GM04503 (cell line): Measurements from ENCODE around the gene EIF5B.
"Not testable (repeated sequence)": the region's sequence is repeated elsewhere in the genome, so short reads cannot be mapped to it uniquely, and the experiment has no call there.

ENCODE experiments used
- DNase-seq: peaks from one replicate; pipeline ENCODE4 v3.0.0-alpha.2; 2012; ENCODE audit warnings: low read depth

Gene EIF5B

GRCh38 chr2:99365661-99366060 is 28.5 kb downstream of the EIF5B start:
- no peak for DNase-seq

- DNase-seq, result not testable (repeated sequence)
These were observed 31.7 kb downstream of the EIF5B start for GRCh38 chr2:99368854-99369253.

DNA sequence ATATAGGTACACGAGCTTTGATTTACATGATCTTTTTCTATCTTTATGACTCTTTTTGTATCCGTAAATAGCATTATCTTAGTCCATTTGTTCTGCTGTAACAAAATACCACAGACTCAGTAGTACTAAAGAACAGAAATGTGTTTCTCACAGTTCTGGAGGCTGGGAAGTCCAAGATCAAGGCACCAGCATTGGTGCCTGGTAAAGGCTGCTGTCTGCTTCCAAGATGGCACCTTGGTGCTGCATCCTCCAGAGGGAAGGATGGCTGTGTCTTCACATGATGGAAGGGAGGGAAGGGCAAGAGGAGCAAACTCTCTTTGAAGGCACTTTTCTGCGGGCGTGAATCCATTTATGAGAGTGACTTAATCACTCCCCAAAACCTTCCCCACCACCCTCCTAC is 36.0 kb downstream of the EIF5B start:
- no peak for DNase-seq

DNA sequence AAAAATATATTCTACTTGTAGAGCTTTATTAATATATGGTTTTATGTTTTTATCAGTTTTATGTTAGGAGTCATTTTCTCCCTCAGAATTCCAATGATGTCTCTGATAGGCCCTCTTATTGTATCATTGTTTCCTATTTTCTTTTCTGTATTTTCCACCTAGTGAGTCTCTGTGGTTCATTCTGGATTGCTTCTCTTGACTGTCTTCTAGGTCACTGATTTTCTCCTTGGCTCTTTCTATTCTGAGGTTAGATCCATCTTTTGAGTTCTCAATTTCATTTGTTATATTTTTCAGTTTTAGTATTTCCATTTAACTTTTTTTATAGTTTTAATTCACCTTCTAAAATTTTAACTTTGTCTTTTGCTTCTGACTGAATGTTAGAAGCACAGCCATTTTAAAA is 37.6 kb downstream of the EIF5B start:
- no peak for DNase-seq

GRCh38 chr2:99376254-99376864 is 39.2 kb downstream of the EIF5B start:
- DNase-seq, result no peak

GRCh38 chr2:99377879-99378278 is 40.7 kb downstream of the EIF5B start:
- no peak for DNase-seq

- DNase-seq, result peak; percentile 31
These were observed 43.3 kb downstream of the EIF5B start for GRCh38 chr2:99380376-99381010.

- DNase-seq, result no peak
These were observed 45.0 kb downstream of the EIF5B start for GRCh38 chr2:99382143-99382542.

DNA sequence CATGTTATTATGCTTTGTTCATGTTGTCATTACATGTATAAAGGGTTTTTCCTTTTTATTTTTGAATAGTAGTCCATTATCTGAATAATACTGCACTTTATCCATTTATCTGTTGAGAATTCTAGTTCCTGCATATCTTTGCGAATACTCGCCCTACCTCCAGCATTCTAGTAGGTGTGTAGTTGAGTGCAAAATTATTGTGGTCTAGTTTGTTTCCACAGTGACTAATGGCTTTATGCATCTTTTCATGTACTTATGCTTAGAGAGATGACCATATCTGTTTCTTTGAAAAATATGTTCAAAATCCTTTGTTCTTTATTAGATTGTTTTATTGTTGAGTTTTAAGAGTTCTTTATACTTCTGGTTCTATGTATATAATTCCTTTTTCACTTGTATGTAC is 48.8 kb downstream of the EIF5B start:
- no peak for DNase-seq

- no peak for DNase-seq
These were observed 51.7 kb downstream of the EIF5B start for GRCh38 chr2:99388892-99389291.

DNA sequence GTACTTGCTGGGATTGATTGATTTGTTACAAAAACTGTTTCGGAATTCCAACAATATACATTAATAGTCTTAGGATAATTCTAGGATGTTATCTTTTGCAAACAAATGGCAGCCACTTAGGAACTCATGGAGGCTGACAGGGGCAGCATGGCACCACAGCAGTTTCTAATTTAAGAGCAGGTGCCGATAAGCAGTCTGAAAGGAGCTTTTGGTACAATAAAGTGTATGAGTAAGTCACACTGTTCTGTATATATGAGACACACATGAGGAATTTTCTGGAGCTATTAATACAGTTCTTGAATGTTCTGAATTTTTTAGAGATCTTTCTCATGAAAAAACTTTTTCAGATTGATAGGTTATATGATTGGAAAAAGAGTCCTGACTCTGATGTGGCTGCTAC is 52.2 kb downstream of the EIF5B start:
- peak; percentile 35 for DNase-seq

- DNase-seq, result no peak
These were observed 52.8 kb downstream of the EIF5B start for GRCh38 chr2:99389946-99390345.

DNA sequence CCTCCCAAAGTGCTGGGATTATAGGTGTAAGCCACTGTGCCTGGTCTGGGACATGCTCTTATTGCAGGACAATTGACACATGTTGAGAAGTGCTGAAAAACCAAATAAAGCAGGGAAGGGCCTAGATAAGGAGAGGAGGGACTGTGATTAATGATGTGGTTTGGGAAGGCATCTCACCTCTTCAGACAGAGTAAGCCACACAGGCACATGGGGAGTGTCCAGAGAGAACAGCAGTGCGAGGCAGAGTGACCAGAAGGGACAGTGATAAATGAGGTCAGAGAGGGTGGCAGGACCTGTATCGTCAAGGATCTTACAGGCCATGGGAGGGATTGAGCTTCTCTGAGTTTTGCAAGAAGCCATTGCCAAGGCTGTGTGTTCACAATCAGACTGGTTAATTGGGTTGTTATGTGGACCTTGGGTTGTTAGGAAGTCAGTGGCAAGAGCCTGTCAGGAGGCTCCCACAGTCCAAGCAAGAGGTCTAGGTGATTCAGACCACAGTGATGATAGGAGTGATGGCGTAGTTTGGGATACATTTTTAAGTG is 58.5 kb downstream of the EIF5B start:
- DNase-seq, result no peak

GRCh38 chr2:99397266-99397920 is 60.2 kb downstream of the EIF5B start:
- DNase-seq, result no peak

GRCh38 chr2:99398303-99398702 is 61.1 kb downstream of the EIF5B start:
- no peak for DNase-seq

- no peak for DNase-seq
These were observed 61.9 kb downstream of the EIF5B start for GRCh38 chr2:99399063-99399462.

DNA sequence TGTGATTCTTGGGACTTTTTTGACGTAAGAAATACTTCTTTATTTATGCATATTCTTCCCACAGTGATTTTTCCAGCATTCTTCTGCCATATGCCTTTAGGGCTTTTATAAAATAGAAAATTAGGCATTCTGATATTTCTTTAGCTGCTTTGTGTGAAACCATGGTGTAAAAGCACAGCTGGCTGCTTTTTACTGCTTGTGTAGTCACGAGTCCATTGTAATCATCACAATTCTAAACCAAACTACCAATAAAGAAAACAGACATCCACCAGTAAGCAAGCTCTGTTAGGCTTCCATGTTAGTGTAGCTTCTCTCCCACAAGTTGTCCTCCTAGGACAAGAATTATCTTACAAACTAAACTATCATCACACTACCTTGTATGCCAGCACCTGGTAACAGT is 62.6 kb downstream of the EIF5B start:
- no peak for DNase-seq

DNA sequence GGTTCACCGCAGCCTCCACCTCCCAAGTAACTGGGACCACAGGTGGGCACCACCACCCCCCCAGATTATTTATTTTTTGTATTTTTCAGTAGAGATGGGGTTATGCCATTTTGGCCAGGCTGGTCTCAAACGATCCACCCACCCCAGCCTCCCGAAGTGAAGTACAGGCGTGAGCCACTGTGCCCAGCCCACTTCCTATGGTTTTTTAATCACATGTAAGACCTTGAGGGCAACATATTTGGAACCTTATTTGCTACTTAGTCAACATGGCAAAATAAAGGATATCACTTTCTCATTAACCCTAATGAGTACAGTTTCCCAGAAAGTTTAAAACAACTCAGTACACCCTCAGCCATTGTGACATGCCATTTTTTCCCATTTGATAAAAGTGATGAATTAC is 64.7 kb downstream of the EIF5B start:
- no peak for DNase-seq

DNA sequence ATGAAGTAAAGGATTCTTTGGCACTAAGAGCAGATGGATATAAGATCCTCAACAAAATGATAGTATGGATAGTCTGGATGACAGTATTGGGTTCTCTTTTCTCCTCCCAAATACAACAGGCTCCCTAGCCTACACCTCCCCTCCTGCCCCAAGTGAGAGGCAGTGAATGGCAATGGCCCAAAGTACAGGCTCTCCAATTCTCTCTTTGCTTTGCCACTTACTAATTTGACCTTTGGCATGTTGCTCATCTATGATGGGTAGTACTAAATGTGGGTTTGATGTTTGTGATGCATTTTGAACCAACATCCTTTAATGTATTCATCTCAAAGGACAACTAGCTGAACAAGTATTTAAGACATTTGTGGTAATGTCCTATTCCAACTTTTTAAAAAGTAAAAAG is 65.9 kb downstream of the EIF5B start:
- DNase-seq, result no peak

DNA sequence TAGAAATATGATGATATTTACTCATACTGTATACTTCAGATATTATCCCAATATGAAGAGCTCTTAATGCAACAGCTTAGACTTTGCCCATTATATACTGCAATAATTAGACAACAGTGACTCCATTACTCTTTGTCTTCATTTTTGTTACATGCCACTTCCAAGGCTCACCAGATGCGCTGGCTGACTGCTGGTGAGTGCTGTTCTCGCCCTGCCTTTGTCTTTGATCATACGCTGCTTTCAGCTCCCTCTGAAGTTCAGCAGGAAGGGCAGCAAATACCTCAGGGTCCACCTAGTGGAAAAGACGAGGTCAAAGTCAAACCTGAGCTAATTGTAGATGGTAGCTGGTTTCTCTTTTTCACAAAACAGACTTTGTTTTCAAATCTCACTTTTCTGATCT is 66.3 kb downstream of the EIF5B start:
- no peak for DNase-seq

- DNase-seq, result no peak
These were observed 67.0 kb downstream of the EIF5B start for GRCh38 chr2:99404039-99404796.

DNA sequence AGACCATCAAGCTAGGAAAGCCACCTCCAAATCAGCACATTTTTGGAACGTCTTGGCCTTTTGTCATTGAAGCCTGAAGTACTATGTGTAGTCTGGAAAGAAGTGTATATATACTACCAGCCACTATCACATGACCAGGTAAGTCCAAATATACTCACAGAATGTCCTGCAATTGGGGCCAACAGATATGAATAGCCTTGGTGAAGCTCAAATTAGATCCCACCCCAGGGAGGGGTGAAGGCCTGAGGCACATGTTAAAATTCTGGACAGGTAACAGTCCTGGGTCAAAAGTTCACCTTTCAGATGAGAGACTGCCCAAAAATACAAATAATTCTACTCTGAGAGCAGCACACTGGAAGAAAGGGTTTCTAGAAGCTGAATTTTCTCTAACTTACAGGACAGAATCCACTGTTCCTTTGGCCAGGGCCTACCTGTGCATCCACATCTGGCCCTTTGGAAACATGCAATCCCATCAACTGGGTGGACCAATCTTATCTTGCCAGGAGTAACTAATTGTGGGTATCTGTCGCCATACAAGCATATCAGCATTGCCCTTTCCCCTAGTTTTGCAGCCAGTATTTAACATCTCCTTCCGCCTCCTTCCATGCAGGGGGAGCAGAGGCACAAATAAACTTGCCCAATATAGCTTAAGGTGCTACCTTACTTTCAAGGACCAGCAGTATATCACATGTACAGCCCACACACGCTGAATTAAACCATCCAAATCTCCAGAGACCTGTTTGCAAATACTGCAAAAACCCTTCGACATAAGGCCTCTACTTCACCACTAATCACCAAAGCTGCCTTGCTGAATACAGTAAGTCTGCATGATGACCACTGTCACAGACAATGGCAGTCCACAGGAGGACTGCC is 67.8 kb downstream of the EIF5B start:
- no peak for DNase-seq
